GM12878 (cell line): ENCODE results near the gene GFRA1. TPM values are rescaled to one million over a fixed set of nuclear protein-coding genes. Genes with fewer than 3 reads are reported as not detected.

ENCODE experiments used
- ATAC-seq: fragments of 200-7000 bp; cut with Tn5 transposase; 3 replicates; pipeline ENCODE4 v1.9.1; 2020; ENCODE audit warnings: mild to moderate bottlenecking, moderate library complexity
- BruUV-seq: library from RNA; stranded (reverse); fragments of 400-500 nt; replicated peaks from 2 replicates; lab custom pipeline; 2021; lab: Mats Ljungman, UMichigan
- CTCF ChIA-PET: fragments of 300-600 bp; sonication (Branson Sonifier 250); formaldehyde crosslinking; extraction: SDS; loops from one replicate; lab custom pipeline; 2021; ENCODE audit warnings: inconsistent platforms; lab: Yijun Ruan, JAX
- POLR2A ChIA-PET: fragments of 350-600 bp; formaldehyde crosslinking; extraction: SDS; loops from one replicate; lab custom pipeline; 2021; ENCODE audit warnings: inconsistent platforms; lab: Charles Lee
- RAD21 ChIA-PET: fragments of 300-600 bp; sonication (Branson Sonifier 250); formaldehyde crosslinking; loops from one replicate; lab custom pipeline; 2023; ENCODE audit warnings: antibody characterized with exemption; ENCODE audit not compliant: unreplicated experiment; lab: Charles Lee
- SMC1A ChIA-PET: fragments of 300-600 bp; sonication (Branson Sonifier 250); formaldehyde crosslinking; loops from one replicate; lab custom pipeline; 2023; ENCODE audit not compliant: unreplicated experiment, uncharacterized antibody; lab: Charles Lee
- DNase-seq: peaks from one replicate; pipeline ENCODE4 v3.0.0-alpha.2; 2011; ENCODE audit warnings: low read depth, low spot score
- FAIRE-seq: peaks from 3 replicates; lab custom pipeline; 2011; peaks lifted over from hg19 to GRCh38; lab: Jason Lieb, UNC
- H2AFZ ChIP-seq: 2 replicates; pipeline ENCODE4 v1.6.0; 2011; ENCODE audit warnings: low read depth, low read length, control low read depth; ENCODE audit not compliant: control insufficient read depth
- H3K27ac ChIP-seq: 2 replicates; pipeline ENCODE4 v1.5.1; 2011; ENCODE audit warnings: control low read depth; ENCODE audit not compliant: control insufficient read depth, insufficient read depth
- H3K27me3 ChIP-seq, 2 experiments: replicated peaks in 1 of 2; 2 replicates each; pipeline versions ENCODE4 v1.6.0 to v1.6.1; 2011; ENCODE audit warnings: low read length in 1 of 2; ENCODE audit not compliant: control insufficient read depth in 2 of 2, insufficient read depth in 2 of 2
- H3K36me3 ChIP-seq, 2 experiments: 2 replicates each; pipeline ENCODE4 v1.5.1; 2011; ENCODE audit warnings: low read length in 1 of 2; ENCODE audit not compliant: control insufficient read depth in 2 of 2, insufficient read depth in 2 of 2
- H3K4me1 ChIP-seq: 2 replicates; pipeline ENCODE4 v1.6.1; 2011; ENCODE audit warnings: mild to moderate bottlenecking, low read length, moderate library complexity, mixed read lengths; ENCODE audit not compliant: control insufficient read depth, insufficient read depth
- H3K4me2 ChIP-seq: 2 replicates; pipeline ENCODE4 v1.6.0; 2011; ENCODE audit warnings: control low read depth; ENCODE audit not compliant: control insufficient read depth, insufficient read depth
- H3K4me3 ChIP-seq: fragments of 200-600 bp; sonication (generic); 2 replicates; pipeline ENCODE4 v1.5.1; 2016
- H3K79me2 ChIP-seq: 2 replicates; pipeline ENCODE4 v1.6.0; 2011; ENCODE audit warnings: low read length; ENCODE audit not compliant: control insufficient read depth, insufficient read depth
- H3K9ac ChIP-seq: 2 replicates; pipeline ENCODE4 v1.8.0; 2011; ENCODE audit warnings: low read length, control low read depth, mixed read lengths; ENCODE audit not compliant: control insufficient read depth, insufficient read depth
- H3K9me3 ChIP-seq: replicated peaks from 3 replicates; pipeline ENCODE4 v1.5.1; 2011; ENCODE audit warnings: mild to moderate bottlenecking, low read length; ENCODE audit not compliant: control insufficient read depth, insufficient read depth
- H4K20me1 ChIP-seq: 2 replicates; pipeline ENCODE4 v1.6.0; 2011; ENCODE audit not compliant: control insufficient read depth, insufficient read depth
- CTCF ChIP-seq, 3 experiments: IDR thresholded peaks in 2 of 3; conservative IDR thresholded peaks in 1 of 3; 2 replicates each; pipeline ENCODE4 v1.5.1; 2011; ENCODE audit warnings: low read depth in 3 of 3, low read length in 3 of 3, mild to moderate bottlenecking in 3 of 3, control low read depth in 2 of 3, moderate library complexity in 2 of 3, inconsistent platforms in 1 of 3, mixed read lengths in 1 of 3; ENCODE audit not compliant: control insufficient read depth in 2 of 3, insufficient read depth in 1 of 3; ENCODE audit errors: extremely low read depth in 1 of 3
- EP300 ChIP-seq, 2 experiments: fragments of 150-350 bp in 1 of 2; IDR thresholded peaks; 2 replicates each; pipeline ENCODE4 v1.6.1; 2011 to 2012; ENCODE audit warnings: low read depth in 2 of 2, low read length in 2 of 2, borderline replicate concordance in 1 of 2, improper control_type of control experiment in 1 of 2, inconsistent platforms in 1 of 2; ENCODE audit not compliant: control insufficient read depth in 1 of 2
- GATAD2B ChIP-seq: fragments of 450-650 bp; conservative IDR thresholded peaks from 2 replicates; pipeline ENCODE4 v1.6.1; 2017; ENCODE audit warnings: low read depth, mild to moderate bottlenecking, moderate library complexity
- IRF3 ChIP-seq: fragments of 450-650 bp; IDR thresholded peaks from 2 replicates; pipeline ENCODE4 v1.6.1; 2014; ENCODE audit warnings: mild to moderate bottlenecking
- MEF2A ChIP-seq: IDR thresholded peaks from 2 replicates; pipeline ENCODE4 v1.6.1; 2011; ENCODE audit warnings: low read depth, mild to moderate bottlenecking, low read length, moderate library complexity; ENCODE audit not compliant: insufficient read depth
- NRF1 ChIP-seq: conservative IDR thresholded peaks from 2 replicates; pipeline ENCODE4 v1.6.1; 2011; ENCODE audit warnings: mild to moderate bottlenecking, low read depth, low read length, improper control_type of control experiment
- POU2F2 ChIP-seq: IDR thresholded peaks from 3 replicates; pipeline ENCODE4 v1.6.1; 2011; ENCODE audit warnings: low read depth, mild to moderate bottlenecking, low read length, borderline replicate concordance
- SMAD1 ChIP-seq: fragments of 450-650 bp; IDR thresholded peaks from 2 replicates; pipeline ENCODE4 v1.6.1; 2018; ENCODE audit warnings: mild to moderate bottlenecking, low read depth; ENCODE audit not compliant: partially characterized antibody
- SUZ12 ChIP-seq: fragments of 200-600 bp; sonication (generic); IDR thresholded peaks from one replicate; pipeline ENCODE4 v1.6.1; 2018; ENCODE audit warnings: antibody characterized with exemption, mild to moderate bottlenecking; ENCODE audit not compliant: unreplicated experiment
- ZNF384 ChIP-seq: IDR thresholded peaks from 2 replicates; pipeline ENCODE4 v1.6.1; 2012; ENCODE audit warnings: low read depth, mild to moderate bottlenecking, low read length, improper control_type of control experiment, borderline replicate concordance
- WGBS: methylation state at CpG from one replicate; pipeline ENCODE4 v1.1.6; 2016; ENCODE audit warnings: low lambda C conversion rate; ENCODE audit not compliant: insufficient replicate concordance, insufficient coverage; ENCODE audit errors: missing lambda C conversion rate; 5-methylcytosine and 5-hydroxymethylcytosine counted together
- in situ Hi-C: fragments of 300-500 bp; cut with MboI; formaldehyde crosslinking; loops from 9 replicates; pipeline ENCODE4 v1.14.3; 2018; ENCODE audit warnings: mixed read lengths
- intact Hi-C: fragments of 100-400 bp; cut with micrococcal nuclease; formaldehyde crosslinking; loops from one replicate; pipeline ENCODE4 v1.14.2; 2022; ENCODE audit not compliant: unreplicated experiment
- polyA plus RNA-seq, 11 experiments: library from polyadenylated mRNA; depleted of rRNA in 4 of 11; unstranded in 6 of 11; stranded (reverse) in 5 of 11; fragments of >200 nt; fragmentation: Nextera tagmentation in 4 of 11; fragmentation: Illumina TruSeq in 1 of 11; extraction: Ambion mirVana in 4 of 11; extraction: Trizol in 1 of 11; gene quantifications; 1 replicate in 1 of 11; 2 replicates in 10 of 11; pipeline versions ENCODE4 v1.2.1 to v1.2.3, GENCODE V29; 2011 to 2016; ENCODE audit warnings: inconsistent platforms in 2 of 11, missing spikeins in 2 of 11, low read depth in 1 of 11
- total RNA-seq, 4 experiments: library from RNA; depleted of rRNA in 3 of 4; stranded (reverse); fragments of >200 nt in 3 of 4; fragmentation: Illumina TruSeq in 1 of 4; extraction: Trizol in 1 of 4; gene quantifications; 2 replicates each; pipeline versions ENCODE4 v1.2.1 to v1.2.3, GENCODE V29; 2013 to 2021
- TF ChIP-seq, protein P1 (sequence below): fragments of 450-650 bp; IDR thresholded peaks from 2 replicates; pipeline ENCODE4 v1.6.1; 2017; ENCODE audit warnings: mild to moderate bottlenecking, moderate library complexity
- TF ChIP-seq, protein P2 (sequence below): IDR thresholded peaks from 2 replicates; pipeline ENCODE4 v1.6.1; 2011; ENCODE audit warnings: low read depth, low read length, improper control_type of control experiment, borderline replicate concordance

Gene GFRA1
- total and polyA plus RNA-seq, 10 of the 15 experiments (the other 5 are each of a cell fraction or from before 2014, with no cell fraction given): 0.05 to 0.19 TPM; not detected in 8

DNA sequence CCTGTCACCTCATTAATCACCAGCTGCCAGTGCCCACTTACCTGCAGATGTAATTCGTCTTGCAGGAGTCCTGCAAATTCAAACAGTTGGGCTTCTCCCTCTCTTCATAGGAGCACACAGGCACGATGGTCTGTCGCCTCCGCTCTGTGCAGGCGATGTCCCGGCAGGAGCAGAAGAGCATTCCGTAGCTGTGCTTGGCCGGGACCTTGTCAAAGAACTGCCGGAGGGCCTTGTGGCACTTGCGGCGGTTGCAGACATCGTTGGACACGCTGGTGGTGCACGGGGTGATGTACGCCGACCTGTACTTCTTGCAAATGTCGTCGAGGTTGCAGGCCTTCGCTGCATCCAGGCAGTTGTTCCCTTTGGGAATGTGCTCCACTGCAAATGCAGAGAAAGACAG is 147.8 kb downstream of the GFRA1 start (continued):
- TF ChIP-seq IRF3 (no peak), SUZ12 (no peak), POU2F2 (no peak), SMAD1 (no peak)

DNA sequence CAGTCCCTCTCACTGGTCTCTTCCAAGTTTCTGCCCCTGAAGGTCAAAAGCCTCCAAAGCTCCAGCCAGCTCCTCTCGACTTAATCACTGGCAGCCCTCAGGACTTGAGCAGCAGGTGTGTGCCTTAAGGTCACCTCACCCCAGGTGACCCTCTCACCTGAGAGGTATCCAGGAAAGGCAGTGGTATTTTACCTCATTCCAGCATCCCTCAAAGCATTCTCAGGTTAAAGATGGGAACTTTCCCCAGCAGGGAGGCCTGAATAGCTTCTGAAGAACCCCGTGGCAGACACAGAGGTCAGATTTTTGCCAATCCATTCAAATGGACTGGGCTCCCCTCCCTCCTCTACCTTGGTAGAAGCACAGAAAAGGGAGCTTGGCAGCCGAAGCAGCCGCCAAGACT is 148.2 kb downstream of the GFRA1 start:
- Histone ChIP-seq H3K27me3 (no peaks in the 10 kb centered on the region; a peak in 1 of 4 replicates), H3K9me3 (no peaks in the 10 kb centered on the region), H3K36me3 (no peaks in the 10 kb centered on the region), H4K20me1 (no peaks in the 10 kb centered on the region), H3K79me2 (no peaks in the 10 kb centered on the region), H3K4me1 (no peaks in the 10 kb centered on the region), H3K4me2 (no peak overlapping the region), H2AFZ (no peak overlapping the region), H3K4me3 (no peak overlapping the region), H3K27ac (no peak overlapping the region), H3K9ac (no peak overlapping the region)
- DNase-seq: no peak
- ATAC-seq: no peak
- SMC1A ChIA-PET: no interaction called here
- RAD21 ChIA-PET: no interaction called here
- intact Hi-C loops: no loop called here
- 4% methylated on average over 4 of the region's 4 CpGs for WGBS
- in situ Hi-C loops: no loop called here
- FAIRE-seq: no peak
- CTCF ChIA-PET: no interaction called here
- POLR2A ChIA-PET: no interaction called here
- BruUV-seq: no TSS peak
- no peak for TF ChIP-seq MEF2A
- no peak for TF ChIP-seq ZNF384
- TF ChIP-seq, protein P1, sequence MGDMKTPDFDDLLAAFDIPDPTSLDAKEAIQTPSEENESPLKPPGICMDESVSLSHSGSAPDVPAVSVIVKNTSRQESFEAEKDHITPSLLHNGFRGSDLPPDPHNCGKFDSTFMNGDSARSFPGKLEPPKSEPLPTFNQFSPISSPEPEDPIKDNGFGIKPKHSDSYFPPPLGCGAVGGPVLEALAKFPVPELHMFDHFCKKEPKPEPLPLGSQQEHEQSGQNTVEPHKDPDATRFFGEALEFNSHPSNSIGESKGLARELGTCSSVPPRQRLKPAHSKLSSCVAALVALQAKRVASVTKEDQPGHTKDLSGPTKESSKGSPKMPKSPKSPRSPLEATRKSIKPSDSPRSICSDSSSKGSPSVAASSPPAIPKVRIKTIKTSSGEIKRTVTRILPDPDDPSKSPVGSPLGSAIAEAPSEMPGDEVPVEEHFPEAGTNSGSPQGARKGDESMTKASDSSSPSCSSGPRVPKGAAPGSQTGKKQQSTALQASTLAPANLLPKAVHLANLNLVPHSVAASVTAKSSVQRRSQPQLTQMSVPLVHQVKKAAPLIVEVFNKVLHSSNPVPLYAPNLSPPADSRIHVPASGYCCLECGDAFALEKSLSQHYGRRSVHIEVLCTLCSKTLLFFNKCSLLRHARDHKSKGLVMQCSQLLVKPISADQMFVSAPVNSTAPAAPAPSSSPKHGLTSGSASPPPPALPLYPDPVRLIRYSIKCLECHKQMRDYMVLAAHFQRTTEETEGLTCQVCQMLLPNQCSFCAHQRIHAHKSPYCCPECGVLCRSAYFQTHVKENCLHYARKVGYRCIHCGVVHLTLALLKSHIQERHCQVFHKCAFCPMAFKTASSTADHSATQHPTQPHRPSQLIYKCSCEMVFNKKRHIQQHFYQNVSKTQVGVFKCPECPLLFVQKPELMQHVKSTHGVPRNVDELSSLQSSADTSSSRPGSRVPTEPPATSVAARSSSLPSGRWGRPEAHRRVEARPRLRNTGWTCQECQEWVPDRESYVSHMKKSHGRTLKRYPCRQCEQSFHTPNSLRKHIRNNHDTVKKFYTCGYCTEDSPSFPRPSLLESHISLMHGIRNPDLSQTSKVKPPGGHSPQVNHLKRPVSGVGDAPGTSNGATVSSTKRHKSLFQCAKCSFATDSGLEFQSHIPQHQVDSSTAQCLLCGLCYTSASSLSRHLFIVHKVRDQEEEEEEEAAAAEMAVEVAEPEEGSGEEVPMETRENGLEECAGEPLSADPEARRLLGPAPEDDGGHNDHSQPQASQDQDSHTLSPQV: no peak
- no peak for TF ChIP-seq EP300 (IDR thresholded peaks at IDR 0.05; ENCODE audit: borderline replicate concordance in 1 of 2, control insufficient read depth in 1 of 2, low read depth in 2 of 2, low read length in 2 of 2)
- TF ChIP-seq SUZ12: no peak
- TF ChIP-seq GATAD2B: no peak
- TF ChIP-seq NRF1: no peak
- TF ChIP-seq, protein P2, sequence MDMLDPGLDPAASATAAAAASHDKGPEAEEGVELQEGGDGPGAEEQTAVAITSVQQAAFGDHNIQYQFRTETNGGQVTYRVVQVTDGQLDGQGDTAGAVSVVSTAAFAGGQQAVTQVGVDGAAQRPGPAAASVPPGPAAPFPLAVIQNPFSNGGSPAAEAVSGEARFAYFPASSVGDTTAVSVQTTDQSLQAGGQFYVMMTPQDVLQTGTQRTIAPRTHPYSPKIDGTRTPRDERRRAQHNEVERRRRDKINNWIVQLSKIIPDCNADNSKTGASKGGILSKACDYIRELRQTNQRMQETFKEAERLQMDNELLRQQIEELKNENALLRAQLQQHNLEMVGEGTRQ: no peak
- TF ChIP-seq CTCF (IDR thresholded peaks at IDR 0.05 in 2 of 3, conservative IDR thresholded peaks at IDR 0.05 in 1 of 3; ENCODE audit: control insufficient read depth in 2 of 3, extremely low read depth in 1 of 3, insufficient read depth in 1 of 3, low read depth in 3 of 3, low read length in 3 of 3): no peak
